ENCODE results near the gene GPR63. TPM values are rescaled to one million over a fixed set of nuclear protein-coding genes. Genes with fewer than 3 reads are reported as not detected.

The GPR63 gene
- total and polyA plus RNA-seq, 2 donors (not counting 3 experiments of a cell fraction or from before 2014, with no cell fraction given), result 0.06 to 0.13 TPM

DNA sequence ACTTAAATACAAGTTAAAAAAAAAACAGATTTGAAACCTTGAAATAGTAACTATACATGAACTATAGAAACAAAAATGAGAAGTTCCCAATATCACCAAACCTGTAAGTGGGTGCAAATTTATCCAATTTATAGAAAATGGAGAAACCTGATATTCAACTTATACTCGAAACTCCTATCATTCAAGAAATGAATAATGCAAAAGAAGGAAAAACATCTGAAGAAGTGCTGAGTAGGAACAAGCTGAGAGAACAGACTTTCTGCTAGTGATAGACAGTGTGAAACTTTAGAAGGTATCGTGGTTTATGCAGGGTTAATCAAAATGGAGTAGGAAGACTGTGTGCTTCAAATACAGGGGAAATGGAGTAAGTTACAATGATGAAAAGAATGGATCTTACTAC lies 4.5 kb downstream of the GPR63 start:
- H3K4me3 ChIP-seq (replicated peaks in 1 of 3; ENCODE audit: insufficient read depth in 1 of 3, low read depth in 1 of 3, low read length in 3 of 3), result no peak overlapping the region
- CTCF ChIA-PET, result no interaction called here

DNA sequence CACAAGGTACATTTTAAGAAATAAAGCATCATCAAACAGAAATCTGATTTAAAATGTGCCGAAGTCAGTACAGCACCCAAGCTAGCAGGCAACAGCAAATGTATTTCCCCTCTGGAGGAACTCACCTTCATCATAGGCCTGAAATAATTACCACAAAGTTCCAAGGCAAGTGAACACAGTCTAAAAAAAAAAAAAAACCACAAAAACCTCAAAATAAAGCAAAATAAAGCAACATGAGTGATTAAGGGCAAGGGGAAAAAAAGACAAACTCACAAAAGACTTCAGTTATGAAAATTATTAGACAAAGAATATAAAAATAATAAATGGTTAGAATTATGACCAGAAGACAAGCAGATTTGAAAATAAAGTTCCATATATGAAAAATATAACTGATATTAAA lies 10.4 kb downstream of the GPR63 start:
- dilution Hi-C loops (cut with MboI; ENCODE audit: extremely low pct_ligation_motif_present, low sequenced_read_pairs) (no loop called here), intact Hi-C loops (cut with micrococcal nuclease) (no loop called here)
- H3K9me1 ChIP-seq (replicated peaks; ENCODE audit: control insufficient read depth, extremely low read depth, insufficient read depth, low read length), result no peaks in the 10 kb centered on the region
- no peak overlapping the region for H3K9ac ChIP-seq (replicated peaks; ENCODE audit: extremely low read depth, insufficient read depth, low read length)
- H3K27me3 ChIP-seq (ENCODE audit: control insufficient read depth in 2 of 2, insufficient read depth in 2 of 2, low read length in 2 of 2), result no peaks in the 10 kb centered on the region
- TF ChIP-seq EZH2 (IDR thresholded peaks at IDR 0.05; ENCODE audit: borderline replicate concordance, low read depth, low read length, severe bottlenecking) (no peak), GATA2 (IDR thresholded peaks at IDR 0.05; ENCODE audit: insufficient read depth, insufficient read length, low read depth, low read length) (no peak), JUN (IDR thresholded peaks at IDR 0.05; ENCODE audit: borderline replicate concordance, insufficient read depth, insufficient read length, low read depth) (no peak), MYC (IDR thresholded peaks at IDR 0.05; ENCODE audit: low read depth, low read length) (no peak), POLR2AphosphoS5 (IDR thresholded peaks at IDR 0.05; ENCODE audit: insufficient read depth, low read depth, low read length) (no peak)
- TF ChIP-seq, protein P1, sequence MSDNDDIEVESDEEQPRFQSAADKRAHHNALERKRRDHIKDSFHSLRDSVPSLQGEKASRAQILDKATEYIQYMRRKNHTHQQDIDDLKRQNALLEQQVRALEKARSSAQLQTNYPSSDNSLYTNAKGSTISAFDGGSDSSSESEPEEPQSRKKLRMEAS (IDR thresholded peaks at IDR 0.05; ENCODE audit: insufficient read depth, insufficient read length), result no peak
- TF ChIP-seq, protein P2, sequence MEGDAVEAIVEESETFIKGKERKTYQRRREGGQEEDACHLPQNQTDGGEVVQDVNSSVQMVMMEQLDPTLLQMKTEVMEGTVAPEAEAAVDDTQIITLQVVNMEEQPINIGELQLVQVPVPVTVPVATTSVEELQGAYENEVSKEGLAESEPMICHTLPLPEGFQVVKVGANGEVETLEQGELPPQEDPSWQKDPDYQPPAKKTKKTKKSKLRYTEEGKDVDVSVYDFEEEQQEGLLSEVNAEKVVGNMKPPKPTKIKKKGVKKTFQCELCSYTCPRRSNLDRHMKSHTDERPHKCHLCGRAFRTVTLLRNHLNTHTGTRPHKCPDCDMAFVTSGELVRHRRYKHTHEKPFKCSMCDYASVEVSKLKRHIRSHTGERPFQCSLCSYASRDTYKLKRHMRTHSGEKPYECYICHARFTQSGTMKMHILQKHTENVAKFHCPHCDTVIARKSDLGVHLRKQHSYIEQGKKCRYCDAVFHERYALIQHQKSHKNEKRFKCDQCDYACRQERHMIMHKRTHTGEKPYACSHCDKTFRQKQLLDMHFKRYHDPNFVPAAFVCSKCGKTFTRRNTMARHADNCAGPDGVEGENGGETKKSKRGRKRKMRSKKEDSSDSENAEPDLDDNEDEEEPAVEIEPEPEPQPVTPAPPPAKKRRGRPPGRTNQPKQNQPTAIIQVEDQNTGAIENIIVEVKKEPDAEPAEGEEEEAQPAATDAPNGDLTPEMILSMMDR (IDR thresholded peaks at IDR 0.05; ENCODE audit: extremely low read depth in 1 of 2, insufficient read depth in 1 of 2, low read depth in 1 of 2, low read length in 2 of 2), result no peak
- no peaks in the 10 kb centered on the region for H3K36me3 ChIP-seq (ENCODE audit: control insufficient read depth in 2 of 2, extremely low read depth in 1 of 2, insufficient read depth in 2 of 2, low read length in 2 of 2)
- no peaks in the 10 kb centered on the region for H3K79me2 ChIP-seq (ENCODE audit: control insufficient read depth, insufficient read depth, low read length)
- H4K20me1 ChIP-seq (replicated peaks; ENCODE audit: control insufficient read depth, extremely low read depth, insufficient read depth, low read length), result no peaks in the 10 kb centered on the region
- DNase-seq (ENCODE audit: low read depth, low spot score) (no peak), FAIRE-seq (no peak)
- BruUV-seq (replicated peaks), result no TSS peak
- H3K9me3 ChIP-seq (replicated peaks; ENCODE audit: control insufficient read depth, insufficient read depth, low read length), result no peaks in the 10 kb centered on the region
- ChIA-PET POLR2A (no interaction called here), CTCF (no interaction called here)
- no peak overlapping the region for H3K4me3 ChIP-seq (replicated peaks in 1 of 3; ENCODE audit: insufficient read depth in 1 of 3, low read depth in 1 of 3, low read length in 3 of 3)
- H2AFZ ChIP-seq (ENCODE audit: low read depth, low read length), result no peak overlapping the region
- H3K27ac ChIP-seq (ENCODE audit: insufficient read depth, low read depth, low read length), result no peak overlapping the region
- H3K4me1 ChIP-seq (ENCODE audit: control insufficient read depth, extremely low read depth, insufficient read depth, low read length), result no peaks in the 10 kb centered on the region
- H3K4me2 ChIP-seq (ENCODE audit: insufficient read depth, low read length), result no peak overlapping the region

More for the DNA sequence above, 4.5 kb downstream of the GPR63 start:
- DNase-seq (ENCODE audit: low read depth, low spot score) (no peak), FAIRE-seq (no peak)
- Histone ChIP-seq H3K27me3 (ENCODE audit: control insufficient read depth in 2 of 2, insufficient read depth in 2 of 2, low read length in 2 of 2) (peaks cover 12 to 42% of the 10 kb centered on the region in 2 experiments), H3K79me2 (ENCODE audit: control insufficient read depth, insufficient read depth, low read length) (no peaks in the 10 kb centered on the region), H3K9me3 (replicated peaks; ENCODE audit: control insufficient read depth, insufficient read depth, low read length) (no peaks in the 10 kb centered on the region), H3K9me1 (replicated peaks; ENCODE audit: control insufficient read depth, extremely low read depth, insufficient read depth, low read length) (no peaks in the 10 kb centered on the region), H4K20me1 (replicated peaks; ENCODE audit: control insufficient read depth, extremely low read depth, insufficient read depth, low read length) (no peaks in the 10 kb centered on the region), H3K4me2 (ENCODE audit: insufficient read depth, low read length) (no peak overlapping the region), H3K9ac (replicated peaks; ENCODE audit: extremely low read depth, insufficient read depth, low read length) (no peak overlapping the region), H3K4me1 (ENCODE audit: control insufficient read depth, extremely low read depth, insufficient read depth, low read length) (peaks cover 10% of the 10 kb centered on the region), H3K27ac (ENCODE audit: insufficient read depth, low read depth, low read length) (no peak overlapping the region), H3K36me3 (ENCODE audit: control insufficient read depth in 2 of 2, extremely low read depth in 1 of 2, insufficient read depth in 2 of 2, low read length in 2 of 2) (no peaks in the 10 kb centered on the region), H2AFZ (ENCODE audit: low read depth, low read length) (no peak overlapping the region)
- BruUV-seq (replicated peaks), result no TSS peak
- intact Hi-C loops (cut with micrococcal nuclease) (no loop called here), dilution Hi-C loops (cut with MboI; ENCODE audit: extremely low pct_ligation_motif_present, low sequenced_read_pairs) (no loop called here)
- TF ChIP-seq GATA2 (IDR thresholded peaks at IDR 0.05; ENCODE audit: insufficient read depth, insufficient read length, low read depth, low read length), result no peak
- POLR2A ChIA-PET, result no interaction called here
